ENCODE data around the gene PCK2. TPM values are rescaled to one million over a fixed set of nuclear protein-coding genes. Genes with fewer than 3 reads are reported as not detected.

The PCK2 gene
- total and polyA plus RNA-seq, 2 of the 13 experiments (the other 11 are each of a cell fraction or from before 2014, with no cell fraction given) = 129 to 272 TPM

GRCh38 chr14:24114532-24115421 lies 20.7 kb downstream of the PCK2 start, which contains the start of the genes DCAF11 and NRL (continued):
- TF ChIP-seq, protein P1, sequence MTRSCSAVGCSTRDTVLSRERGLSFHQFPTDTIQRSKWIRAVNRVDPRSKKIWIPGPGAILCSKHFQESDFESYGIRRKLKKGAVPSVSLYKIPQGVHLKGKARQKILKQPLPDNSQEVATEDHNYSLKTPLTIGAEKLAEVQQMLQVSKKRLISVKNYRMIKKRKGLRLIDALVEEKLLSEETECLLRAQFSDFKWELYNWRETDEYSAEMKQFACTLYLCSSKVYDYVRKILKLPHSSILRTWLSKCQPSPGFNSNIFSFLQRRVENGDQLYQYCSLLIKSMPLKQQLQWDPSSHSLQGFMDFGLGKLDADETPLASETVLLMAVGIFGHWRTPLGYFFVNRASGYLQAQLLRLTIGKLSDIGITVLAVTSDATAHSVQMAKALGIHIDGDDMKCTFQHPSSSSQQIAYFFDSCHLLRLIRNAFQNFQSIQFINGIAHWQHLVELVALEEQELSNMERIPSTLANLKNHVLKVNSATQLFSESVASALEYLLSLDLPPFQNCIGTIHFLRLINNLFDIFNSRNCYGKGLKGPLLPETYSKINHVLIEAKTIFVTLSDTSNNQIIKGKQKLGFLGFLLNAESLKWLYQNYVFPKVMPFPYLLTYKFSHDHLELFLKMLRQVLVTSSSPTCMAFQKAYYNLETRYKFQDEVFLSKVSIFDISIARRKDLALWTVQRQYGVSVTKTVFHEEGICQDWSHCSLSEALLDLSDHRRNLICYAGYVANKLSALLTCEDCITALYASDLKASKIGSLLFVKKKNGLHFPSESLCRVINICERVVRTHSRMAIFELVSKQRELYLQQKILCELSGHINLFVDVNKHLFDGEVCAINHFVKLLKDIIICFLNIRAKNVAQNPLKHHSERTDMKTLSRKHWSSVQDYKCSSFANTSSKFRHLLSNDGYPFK (CRISPR knock-in tag; IDR thresholded peaks at IDR 0.05; ENCODE audit: borderline replicate concordance) = peak; percentile 88; the same call in 1 of the 2 replicates
- TF ChIP-seq ARHGAP35 (CRISPR knock-in tag; IDR thresholded peaks at IDR 0.05; ENCODE audit: borderline replicate concordance) (peak; percentile 93), NPAS2 (CRISPR knock-in tag; IDR thresholded peaks at IDR 0.05; ENCODE audit: borderline replicate concordance) (no peak), ELF1 (CRISPR knock-in tag; IDR thresholded peaks at IDR 0.05) (peak; percentile 96), ZNF282 (IDR thresholded peaks at IDR 0.05; ENCODE audit: partially characterized antibody) (no peak), TFDP1 (CRISPR knock-in tag; IDR thresholded peaks at IDR 0.05; ENCODE audit: borderline replicate concordance) (peak; percentile 91; the same call in 1 of the 2 replicates), ZHX2 (IDR thresholded peaks at IDR 0.05; ENCODE audit: low read depth) (peak; percentile 95), ZHX2 (CRISPR knock-in tag; IDR thresholded peaks at IDR 0.05; ENCODE audit: borderline replicate concordance) (peak; percentile 63), NKX3-1 (CRISPR knock-in tag; IDR thresholded peaks at IDR 0.05) (peak; percentile 97), ERF (CRISPR knock-in tag; IDR thresholded peaks at IDR 0.05) (peak; percentile 98), ZNF329 (CRISPR knock-in tag; IDR thresholded peaks at IDR 0.05; ENCODE audit: low read depth) (peak; percentile 26; the same call in 1 of the 2 replicates), ZNF678 (CRISPR knock-in tag; IDR thresholded peaks at IDR 0.05) (peak; percentile 91; the same call in 1 of the 2 replicates), KDM2A (CRISPR knock-in tag; IDR thresholded peaks at IDR 0.05; ENCODE audit: borderline replicate concordance, low read depth) (peak; percentile 99), ZSCAN21 (CRISPR knock-in tag; IDR thresholded peaks at IDR 0.05; ENCODE audit: borderline replicate concordance) (peak; percentile 91; the same call in 1 of the 2 replicates), ZNF564 (CRISPR knock-in tag; IDR thresholded peaks at IDR 0.05) (no peak), HES4 (CRISPR knock-in tag; IDR thresholded peaks at IDR 0.05; ENCODE audit: borderline replicate concordance) (peak; percentile 88; the same call in 1 of the 2 replicates), ZSCAN30 (CRISPR knock-in tag; IDR thresholded peaks at IDR 0.05) (no peak)
- TF ChIP-seq, protein P2, sequence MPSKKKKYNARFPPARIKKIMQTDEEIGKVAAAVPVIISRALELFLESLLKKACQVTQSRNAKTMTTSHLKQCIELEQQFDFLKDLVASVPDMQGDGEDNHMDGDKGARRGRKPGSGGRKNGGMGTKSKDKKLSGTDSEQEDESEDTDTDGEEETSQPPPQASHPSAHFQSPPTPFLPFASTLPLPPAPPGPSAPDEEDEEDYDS (CRISPR knock-in tag; IDR thresholded peaks at IDR 0.05) = peak; percentile 89
